Right lobe of liver (tissue), 6 donors: Measurements from ENCODE around the gene BICRA. TPM values are rescaled to one million over a fixed set of nuclear protein-coding genes. Genes with fewer than 3 reads are reported as not detected.
"Not testable (repeated sequence)": the region's sequence is repeated elsewhere in the genome, so short reads cannot be mapped to it uniquely, and the experiment has no call there.

Experiments used
- ATAC-seq, 4 donors: fragments of 200-7000 bp; cut with Tn5 transposase; one replicate each; pipeline ENCODE4 v1.9.1; 2020; ENCODE audit warnings: mild to moderate bottlenecking in 4 of 4, moderate library complexity in 4 of 4
- DNase-seq, 3 donors: peaks; one replicate each; pipeline ENCODE4 v3.0.0-alpha.2; 2020
- H3K27ac ChIP-seq, 3 donors: fragments of 200-600 bp; one replicate each; pipeline ENCODE4 v1.8.0; 2022
- H3K27me3 ChIP-seq, 2 donors: fragments of 200-600 bp; one replicate each; pipeline ENCODE4 v1.8.0; 2022
- H3K36me3 ChIP-seq, 4 donors: fragments of 200-600 bp; sonication (generic) in 1 of 4; one replicate each; pipeline versions ENCODE4 v1.5.1 to v1.8.0; 2017 to 2022; ENCODE audit warnings: control low read depth in 1 of 4
- H3K4me1 ChIP-seq, 4 donors: fragments of 200-600 bp; sonication (generic) in 1 of 4; one replicate each; pipeline versions ENCODE4 v1.5.1 to v1.8.0; 2017 to 2022; ENCODE audit warnings: control low read depth in 1 of 4
- H3K4me3 ChIP-seq, 3 donors: fragments of 200-600 bp; one replicate each; pipeline ENCODE4 v1.8.0; 2022
- H3K9me3 ChIP-seq, 4 donors: fragments of 200-600 bp; sonication (generic) in 1 of 4; one replicate each; pipeline versions ENCODE4 v1.5.1 to v1.8.0; 2017 to 2022; ENCODE audit warnings: control low read depth in 1 of 4
- CTCF ChIP-seq, 4 donors: fragments of 200-600 bp in 3 of 4; fragments of 450-650 bp in 1 of 4; IDR thresholded peaks; one replicate each; pipeline versions ENCODE4 v1.5.1 to v1.8.0; 2016 to 2022; ENCODE audit warnings: antibody characterized with exemption in 4 of 4, mild to moderate bottlenecking in 2 of 4
- POLR2A ChIP-seq: fragments of 450-650 bp; IDR thresholded peaks from one replicate; pipeline ENCODE4 v1.6.1; 2017; ENCODE audit warnings: antibody characterized with exemption, mild to moderate bottlenecking
- WGBS: methylation state at CpG from one replicate; pipeline ENCODE4 v1.1.6; 2018; ENCODE audit warnings: low coverage, low lambda C conversion rate; ENCODE audit not compliant: insufficient coverage; ENCODE audit errors: missing lambda C conversion rate; 5-methylcytosine and 5-hydroxymethylcytosine counted together
- intact Hi-C, 2 donors: fragments of 100-400 bp; cut with DNase I; formaldehyde crosslinking; loops; one replicate each; pipeline versions ENCODE4 v1.11.2 to v1.14.1; 2022
- total RNA-seq, 6 experiments: library from RNA; depleted of rRNA in 2 of 6; stranded (reverse); fragments of >200 nt in 2 of 6; fragmentation: NEBNext Ultra II Directional in 3 of 6; extraction: Animal tissue kit (Norgen Biotek cat#: 25700) in 3 of 6; gene quantifications; one replicate each; pipeline versions ENCODE4 v1.1.0 to v1.2.4, GENCODE V29; 2016 to 2023
- donor health status: DM: no; HTN: yes; CAD: no.
- donor health status: DM: no; HTN: no; CAD: no.
- donor health status: DM: no; HTN: no; CAD: no.
- donor health status: DM: no; HTN: yes; CAD: no.
- donor health status: DM: no; HTN: yes; CAD: no.

The BICRA gene
- total RNA-seq, 6 experiments from 2014 or later = 3.7 to 7.3 (median 6.4) TPM

GRCh38 chr19:47740866-47741519, 132.1 kb downstream of the BICRA start:
- TF ChIP-seq CTCF (IDR thresholded peaks at IDR 0.05) (no peak), POLR2A (no peak)
- H3K4me1 ChIP-seq = peaks cover 0 to 17% (median 3%) of the 10 kb centered on the region in 4 donors
- no peaks in the 10 kb centered on the region for H3K36me3 ChIP-seq
- H3K9me3 ChIP-seq = no peaks in the 10 kb centered on the region
- H3K4me3 ChIP-seq = no peak overlapping the region
- DNase-seq = no peak
- no peak overlapping the region for H3K27ac ChIP-seq
- H3K27me3 ChIP-seq = no peaks in the 10 kb centered on the region
- ATAC-seq = no peak
- 92% methylated on average over 13 of the region's 48 CpGs for WGBS
- intact Hi-C loops = no loop called here

DNA sequence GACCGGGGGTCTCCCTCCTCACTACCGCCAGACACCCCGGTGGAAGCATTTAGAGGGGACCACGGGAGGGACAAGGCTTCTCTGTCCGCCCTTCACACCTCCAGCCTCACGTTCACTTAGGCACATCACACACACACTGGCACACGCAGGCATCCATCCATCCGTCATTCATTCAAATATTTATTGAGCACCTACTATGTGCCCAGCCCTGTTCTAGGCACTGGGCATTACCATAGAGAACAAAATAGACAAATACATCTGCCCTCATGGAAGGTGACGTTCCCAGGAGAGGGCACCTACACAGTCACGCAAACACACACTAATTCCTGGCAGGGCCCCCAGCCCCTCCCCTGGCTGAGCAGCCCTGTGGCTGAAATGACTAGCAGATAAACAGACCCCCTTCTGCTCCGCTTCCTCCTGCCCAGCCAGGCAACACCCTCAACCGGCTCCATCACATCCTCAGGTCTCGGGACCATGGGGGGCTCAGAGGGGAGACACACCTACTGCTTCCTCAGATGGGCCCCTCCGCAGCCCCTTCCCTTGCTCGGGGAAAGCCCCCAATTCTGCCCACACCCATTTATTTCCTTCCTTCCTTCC, 132.7 kb downstream of the BICRA start:
- Histone ChIP-seq H3K4me1 (peaks cover 0 to 23% (median 6%) of the 10 kb centered on the region in 4 donors), H3K27me3 (no peaks in the 10 kb centered on the region), H3K36me3 (peaks cover 0 to 1% (median 0%) of the 10 kb centered on the region in 4 donors), H3K27ac (no peak overlapping the region), H3K9me3 (no peaks in the 10 kb centered on the region), H3K4me3 (no peak overlapping the region)
- TF ChIP-seq POLR2A (no peak), CTCF (IDR thresholded peaks at IDR 0.05) (no peak)
- intact Hi-C loops = no loop called here
- 68% methylated on average over 5 of the region's 15 CpGs for WGBS
- DNase-seq = no peak
- ATAC-seq = no peak

DNA sequence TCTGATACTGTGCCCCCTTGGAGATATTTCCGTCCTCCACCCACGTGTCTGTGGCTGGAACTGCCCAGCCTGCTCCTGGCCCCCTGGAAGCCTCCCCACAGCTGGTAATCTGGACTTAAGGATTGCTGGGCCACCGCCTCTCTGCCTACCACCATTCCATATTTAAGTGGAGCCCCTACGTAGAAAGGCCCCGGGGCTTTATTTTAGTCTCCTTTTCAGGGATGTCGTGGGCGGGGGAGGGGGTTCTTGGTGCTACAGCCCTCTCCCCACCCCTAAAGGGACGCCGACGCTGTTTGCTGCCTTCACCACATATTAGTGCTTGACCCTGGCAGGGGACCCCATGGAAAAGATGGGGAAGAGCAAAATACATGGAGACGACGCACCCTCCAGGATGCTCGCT, 133.7 kb downstream of the BICRA start:
- H3K36me3 ChIP-seq = peaks cover 0 to 5% (median 0%) of the 10 kb centered on the region in 4 donors
- DNase-seq (no peak), ATAC-seq (no peak)
- TF ChIP-seq POLR2A (no peak), CTCF (IDR thresholded peaks at IDR 0.05) (no peak)
- intact Hi-C loops = no loop called here
- peaks cover 0 to 26% (median 9%) of the 10 kb centered on the region in 4 donors for H3K4me1 ChIP-seq
- no peaks in the 10 kb centered on the region for H3K9me3 ChIP-seq
- peak overlapping the region in 2 of 3 donors; percentile 48 for H3K4me3 ChIP-seq
- H3K27ac ChIP-seq = peak overlapping the region; percentile 82 to 88 (median 87)
- H3K27me3 ChIP-seq = no peaks in the 10 kb centered on the region
- whole genome bisulfite sequencing = 64% methylated on average over 6 of the region's 13 CpGs

- H3K27me3 ChIP-seq = no peaks in the 10 kb centered on the region
- H3K36me3 ChIP-seq = peaks cover 0 to 19% (median 12%) of the 10 kb centered on the region in 4 donors
- DNase-seq (peak; percentile 96 to 98 (median 96)), ATAC-seq (peak; percentile 60 to 75 (median 63))
- no peaks in the 10 kb centered on the region for H3K9me3 ChIP-seq
- peak within 1 kb of the TSS; percentile 94 to 98 (median 96) for H3K27ac ChIP-seq
- TF ChIP-seq CTCF (IDR thresholded peaks at IDR 0.05) (no peak), POLR2A (peak; percentile 78)
- H3K4me1 ChIP-seq = peaks cover 0 to 26% (median 9%) of the 10 kb centered on the region in 4 donors
- H3K4me3 ChIP-seq = peak within 1 kb of the TSS; percentile 74 to 95 (median 85)
- WGBS = 8% methylated on average over 21 of the region's 53 CpGs
- intact Hi-C loops = no loop called here
Measured at GRCh38 chr19:47745010-47745901, 136.3 kb downstream of the BICRA start, which contains the start of gene NOP53. TSS of gene NOP53 (plus strand) at chr19:47745546. CDS start at chr19:47745560, 14 bp downstream.

- DNase-seq, H3K27me3 ChIP-seq, ATAC-seq, H3K9me3 ChIP-seq, intact Hi-C loops: not testable (repeated sequence)
- H3K4me3 ChIP-seq = peak overlapping the region; percentile 74 to 95 (median 85)
- H3K27ac ChIP-seq = peak overlapping the region in 2 of 3 donors; percentile 96 to 98
- H3K36me3 ChIP-seq = peaks cover 0 to 27% (median 20%) of the 10 kb centered on the region in 4 donors
- peaks cover 0 to 26% (median 9%) of the 10 kb centered on the region in 4 donors for H3K4me1 ChIP-seq
- 27% methylated on average over 5 of the region's 17 CpGs for WGBS
Measured at GRCh38 chr19:47746129-47746528, 137.2 kb downstream of the BICRA start.
